NCI-H1694 treated with DMSO at 0.1 percent for 48 hours (cell line): Measurements from ENCODE around the gene NUBPL.
"Not testable (repeated sequence)": the region's sequence is repeated elsewhere in the genome, so short reads cannot be mapped to it uniquely, and the experiment has no call there.

ENCODE experiments used
- DNase-seq: peaks from one replicate; lab custom pipeline; 2025; lab: John Stamatoyannopoulos, UW

Gene NUBPL

GRCh38 chr14:31745741-31746140 is 184.5 kb downstream of the NUBPL start:
- DNase-seq = no peak

GRCh38 chr14:31746326-31746725 is 185.1 kb downstream of the NUBPL start:
- no peak for DNase-seq

GRCh38 chr14:31749275-31749674 is 188.1 kb downstream of the NUBPL start:
- no peak for DNase-seq

GRCh38 chr14:31751047-31751446 is 189.8 kb downstream of the NUBPL start:
- DNase-seq = not testable (repeated sequence)

GRCh38 chr14:31752867-31753661 is 191.9 kb downstream of the NUBPL start:
- no peak for DNase-seq

GRCh38 chr14:31758941-31759340 is 197.7 kb downstream of the NUBPL start:
- DNase-seq = no peak

- no peak for DNase-seq
Measured at GRCh38 chr14:31760277-31760676, 199.1 kb downstream of the NUBPL start.

GRCh38 chr14:31761325-31761724 is 200.1 kb downstream of the NUBPL start:
- no peak for DNase-seq

- DNase-seq = no peak
Measured at GRCh38 chr14:31763041-31763440, 201.8 kb downstream of the NUBPL start.

- no peak for DNase-seq
Measured at GRCh38 chr14:31766315-31766892, 205.2 kb downstream of the NUBPL start.

GRCh38 chr14:31768355-31768754 is 207.2 kb downstream of the NUBPL start:
- DNase-seq = no peak

GRCh38 chr14:31770271-31770670 is 209.1 kb downstream of the NUBPL start:
- DNase-seq = no peak

GRCh38 chr14:31774567-31774966 is 213.4 kb downstream of the NUBPL start:
- no peak for DNase-seq

GRCh38 chr14:31777312-31777711 is 216.1 kb downstream of the NUBPL start:
- no peak for DNase-seq

- DNase-seq = no peak
Measured at GRCh38 chr14:31781578-31781977, 220.4 kb downstream of the NUBPL start.

- no peak for DNase-seq
Measured at GRCh38 chr14:31785574-31785973, 224.4 kb downstream of the NUBPL start.

GRCh38 chr14:31787377-31787776 is 226.2 kb downstream of the NUBPL start:
- DNase-seq = no peak

GRCh38 chr14:31788340-31788739 is 227.1 kb downstream of the NUBPL start:
- no peak for DNase-seq

GRCh38 chr14:31792726-31793125 is 231.5 kb downstream of the NUBPL start:
- DNase-seq = no peak

GRCh38 chr14:31797946-31798345 is 236.7 kb downstream of the NUBPL start:
- not testable (repeated sequence) for DNase-seq

GRCh38 chr14:31802838-31803237 is 241.6 kb downstream of the NUBPL start:
- DNase-seq = no peak

- DNase-seq = no peak
Measured at GRCh38 chr14:31806249-31806648, 245.0 kb downstream of the NUBPL start.

GRCh38 chr14:31811693-31812628 is 250.8 kb downstream of the NUBPL start:
- DNase-seq = not testable (repeated sequence)
